HepG2 (cell line): ENCODE measurements around the gene CEBPE. TPM values are rescaled to one million over a fixed set of nuclear protein-coding genes. Genes with fewer than 3 reads are reported as not detected.

Source experiments
- ATAC-seq: fragments of 200-7000 bp; cut with Tn5 transposase; 3 replicates; pipeline ENCODE4 v1.9.1; 2020; ENCODE audit warnings: mild to moderate bottlenecking, moderate library complexity
- BruUV-seq: library from RNA; stranded (reverse); fragments of 400-500 nt; replicated peaks from 2 replicates; lab custom pipeline; 2021; lab: Mats Ljungman, UMichigan
- CTCF ChIA-PET: fragments of 300-600 bp; formaldehyde crosslinking; extraction: SDS; loops from one replicate; lab custom pipeline; 2021; ENCODE audit warnings: low total read pairs, inconsistent platforms, low intra/inter-chr PET ratio; lab: Yijun Ruan, JAX
- POLR2A ChIA-PET: fragments of 350-600 bp; sonication (Branson Sonifier 250); formaldehyde crosslinking; loops from one replicate; lab custom pipeline; 2020; ENCODE audit warnings: antibody characterized with exemption, inconsistent platforms; lab: Yijun Ruan, JAX
- DNase-seq: peaks from one replicate; pipeline ENCODE4 v3.0.0-alpha.2; 2015; ENCODE audit warnings: low spot score
- FAIRE-seq: peaks from 3 replicates; lab custom pipeline; 2011; peaks lifted over from hg19 to GRCh38; lab: Jason Lieb, UNC
- H2AFZ ChIP-seq: one replicate; pipeline ENCODE4 v1.6.1; 2011; ENCODE audit warnings: low read length, inconsistent platforms
- H3K27ac ChIP-seq: fragments of 300-600 bp; 3 replicates; pipeline ENCODE4 v1.8.0; 2011; ENCODE audit warnings: mixed run types, mild to moderate bottlenecking, mixed read lengths, low read length, inconsistent platforms; ENCODE audit not compliant: insufficient read depth; ENCODE audit errors: extremely low read length
- H3K27me3 ChIP-seq, 2 experiments: fragments of 200-600 bp in 1 of 2; 2 replicates in 1 of 2; 3 replicates in 1 of 2; pipeline versions ENCODE4 v1.6.0 to v1.8.0; 2011; ENCODE audit warnings: low read length in 2 of 2, mild to moderate bottlenecking in 2 of 2, moderate library complexity in 2 of 2, inconsistent platforms in 1 of 2; ENCODE audit not compliant: insufficient read depth in 2 of 2, control insufficient read depth in 1 of 2
- H3K36me3 ChIP-seq, 2 experiments: fragments of 200-600 bp in 1 of 2; replicated peaks in 1 of 2; 2 replicates in 1 of 2; 3 replicates in 1 of 2; pipeline versions ENCODE4 v1.5.1 to v1.8.0; 2011; ENCODE audit warnings: low read length in 2 of 2, inconsistent platforms in 1 of 2; ENCODE audit not compliant: insufficient read depth in 2 of 2, control insufficient read depth in 1 of 2
- H3K4me1 ChIP-seq: 2 replicates; pipeline ENCODE4 v1.5.1; 2012; ENCODE audit warnings: low read length, inconsistent platforms; ENCODE audit not compliant: insufficient read depth
- H3K4me2 ChIP-seq: 2 replicates; pipeline ENCODE4 v1.6.0; 2011; ENCODE audit warnings: low read depth, low read length, inconsistent platforms
- H3K4me3 ChIP-seq, 3 experiments: fragments of 200-600 bp in 1 of 3; sonication (generic), shearing (Covaris generic) in 1 of 3; replicated peaks in 1 of 3; 2 replicates each; pipeline ENCODE4 v1.5.1; 2011 to 2016; ENCODE audit warnings: low read length in 3 of 3, inconsistent platforms in 2 of 3, low read depth in 2 of 3, mild to moderate bottlenecking in 2 of 3, control low read depth in 1 of 3, mixed read lengths in 1 of 3; ENCODE audit not compliant: insufficient read depth in 1 of 3
- H3K79me2 ChIP-seq: one replicate; pipeline ENCODE4 v1.6.1; 2011; ENCODE audit warnings: low read length, inconsistent platforms; ENCODE audit not compliant: insufficient read depth
- H3K9ac ChIP-seq: 2 replicates; pipeline ENCODE4 v1.6.0; 2011; ENCODE audit warnings: mild to moderate bottlenecking, low read depth, low read length, inconsistent platforms; ENCODE audit not compliant: insufficient read depth
- H3K9me3 ChIP-seq: 2 replicates; pipeline ENCODE4 v1.5.1; 2012; ENCODE audit warnings: mild to moderate bottlenecking, low read length
- H4K20me1 ChIP-seq: 2 replicates; pipeline ENCODE4 v1.6.0; 2011; ENCODE audit warnings: inconsistent platforms, mild to moderate bottlenecking, low read length, moderate library complexity; ENCODE audit not compliant: insufficient read depth
- CREB1 ChIP-seq, 2 experiments: fragments of 450-650 bp in 1 of 2; IDR thresholded peaks; 2 replicates each; pipeline ENCODE4 v1.6.1; 2016 to 2017; ENCODE audit warnings: control low read depth in 1 of 2, mild to moderate bottlenecking in 1 of 2, missing compliant biosample characterization in 1 of 2, missing genetic modification characterization in 1 of 2
- EHMT2 ChIP-seq: fragments of 200-600 bp; sonication (generic); IDR thresholded peaks from 2 replicates; pipeline ENCODE4 v1.7.0; 2017; ENCODE audit warnings: antibody characterized with exemption, low read depth, low read length, borderline replicate concordance
- GABPA ChIP-seq, 2 experiments: IDR thresholded peaks; 2 replicates each; pipeline ENCODE4 v1.6.1; 2011 to 2016; ENCODE audit warnings: low read depth in 2 of 2, low read length in 1 of 2, missing biosample characterization in 1 of 2, missing genetic modification characterization in 1 of 2
- GFI1 ChIP-seq: sonication (generic); formaldehyde crosslinking; IDR thresholded peaks from 2 replicates; pipeline ENCODE4 v1.5.0; 2020; ENCODE audit warnings: missing genetic modification reagents, mild to moderate bottlenecking, borderline replicate concordance
- HOXA9 ChIP-seq: sonication (generic); formaldehyde crosslinking; IDR thresholded peaks from 2 replicates; pipeline ENCODE4 v1.8.1; 2022; ENCODE audit warnings: missing genetic modification reagents, mild to moderate bottlenecking, moderate library complexity, borderline replicate concordance
- RFX3 ChIP-seq: IDR thresholded peaks from 2 replicates; pipeline ENCODE4 v1.6.1; 2016; ENCODE audit warnings: missing biosample characterization, missing genetic modification reagents
- XRCC5 ChIP-seq: fragments of 200-400 bp; formaldehyde crosslinking; optimal IDR thresholded peaks from 2 replicates; pipeline ENCODE3; 2017; ENCODE audit warnings: mild to moderate bottlenecking, low read length
- ZBTB2 ChIP-seq: sonication (generic); formaldehyde crosslinking; IDR thresholded peaks from 2 replicates; pipeline ENCODE4 v1.8.0; 2022; ENCODE audit warnings: low read depth, missing genetic modification reagents
- ZBTB3 ChIP-seq: sonication (generic); formaldehyde crosslinking; IDR thresholded peaks from 2 replicates; pipeline ENCODE4 v1.4.0; 2020; ENCODE audit warnings: low read depth, mild to moderate bottlenecking, moderate library complexity, missing genetic modification reagents, borderline replicate concordance
- ZNF12 ChIP-seq: sonication (generic); formaldehyde crosslinking; IDR thresholded peaks from 2 replicates; pipeline ENCODE4 v1.5.0; 2020; ENCODE audit warnings: missing genetic modification reagents
- ZNF724P ChIP-seq: sonication (generic); formaldehyde crosslinking; IDR thresholded peaks from 2 replicates; pipeline ENCODE4 v1.8.0; 2022; ENCODE audit warnings: missing genetic modification reagents, borderline replicate concordance
- ZNF776 ChIP-seq: sonication (generic); formaldehyde crosslinking; IDR thresholded peaks from 2 replicates; pipeline ENCODE4 v1.4.0; 2020; ENCODE audit warnings: mild to moderate bottlenecking, missing genetic modification reagents
- WGBS: methylation state at CpG from one replicate; pipeline ENCODE4 v1.1.6; 2017; ENCODE audit warnings: low lambda C conversion rate; 5-methylcytosine and 5-hydroxymethylcytosine counted together
- in situ Hi-C: cut with HindIII; loops from 2 replicates; pipeline ENCODE4 v1.10.0; 2017; ENCODE audit warnings: low pct_unique_long_range_greater_than_20kb; ENCODE audit not compliant: extremely low pct_ligation_motif_present
- intact Hi-C: fragments of 100-400 bp; cut with micrococcal nuclease; formaldehyde crosslinking; loops from one replicate; pipeline ENCODE4 v1.10.0; 2022; ENCODE audit not compliant: unreplicated experiment
- polyA plus RNA-seq, 8 experiments: library from polyadenylated mRNA; depleted of rRNA in 3 of 8; stranded (reverse) in 7 of 8; unstranded in 1 of 8; fragments of >200 nt; fragmentation: Illumina TruSeq in 4 of 8; extraction: Trizol in 4 of 8; gene quantifications; 2 replicates each; pipeline versions ENCODE4 v1.2.1 to v1.2.3, GENCODE V29; 2011 to 2016; ENCODE audit warnings: low read depth in 4 of 8, missing spikeins in 1 of 8, mixed read lengths in 1 of 8; ENCODE audit not compliant: insufficient read depth in 1 of 8
- total RNA-seq, 5 experiments: library from RNA; depleted of rRNA; stranded (reverse); fragments of >200 nt; fragmentation: Illumina TruSeq; extraction: Trizol; gene quantifications; 2 replicates each; pipeline ENCODE4 v1.2.3, GENCODE V29; 2016; ENCODE audit warnings: low read depth in 1 of 5
- TF ChIP-seq, protein P1 (sequence below): sonication (generic); formaldehyde crosslinking; IDR thresholded peaks from 2 replicates; pipeline ENCODE4 v1.5.1; 2020; ENCODE audit warnings: mild to moderate bottlenecking, missing genetic modification reagents, moderate library complexity
- TF ChIP-seq, protein P2 (sequence below): sonication (generic); formaldehyde crosslinking; IDR thresholded peaks from 2 replicates; pipeline ENCODE4 v1.5.0; 2020; ENCODE audit warnings: mild to moderate bottlenecking, missing genetic modification reagents

Gene CEBPE
- total and polyA plus RNA-seq, 2 of the 13 experiments (the other 11 are each of a cell fraction or from before 2014, with no cell fraction given): 0.09 to 0.11 TPM

GRCh38 chr14:23115039-23115731 lies 3.9 kb downstream of the CEBPE start:
- H3K36me3 ChIP-seq: no peaks in the 10 kb centered on the region
- ATAC-seq (no peak; the same call in 2 of the 3 replicates), DNase-seq (peak; percentile 52), FAIRE-seq (no peak)
- no peak overlapping the region for H3K4me3 ChIP-seq
- no peaks in the 10 kb centered on the region for H4K20me1 ChIP-seq
- H2AFZ ChIP-seq: no peak overlapping the region
- ChIA-PET CTCF (interaction anchor here (1.1 to 9.6 kb wide), 2 partner anchors 46 to 70 kb away, joined by 4 to 493 read pairs; partner anchors contain the start of gene SLC7A8), POLR2A (interaction anchor here (0.7 to 0.9 kb wide), 2 partner anchors 20 to 53 kb away, joined by 3 read pairs; partner anchors contain the start of genes ACIN1 and C14orf119)
- in situ Hi-C loops (no loop called here), intact Hi-C loops (no loop called here)
- no peak overlapping the region for H3K27ac ChIP-seq
- H3K9ac ChIP-seq: no peak overlapping the region
- WGBS: 9% methylated on average over 10 of the region's 10 CpGs
- H3K79me2 ChIP-seq: no peaks in the 10 kb centered on the region
- BruUV-seq: no TSS peak
- no peaks in the 10 kb centered on the region for H3K9me3 ChIP-seq
- peaks cover 53 to 98% of the 10 kb centered on the region in 2 experiments for H3K27me3 ChIP-seq
- peaks cover 47% of the 10 kb centered on the region for H3K4me1 ChIP-seq
- no peak overlapping the region for H3K4me2 ChIP-seq
- TF ChIP-seq ZNF12 (CRISPR knock-in tag) (peak; percentile 74), ZNF724P (0 out of 2 replicates have a peak, but pooled peaks have one; percentile 29), ZNF776 (CRISPR knock-in tag) (peak; percentile 27; the same call in 1 of the 2 replicates), GFI1 (CRISPR knock-in tag) (no peak), GABPA (IDR thresholded peaks at IDR 0.05; ENCODE audit: low read depth, low read length) (no peak), GABPA (CRISPR knock-in tag; IDR thresholded peaks at IDR 0.05; ENCODE audit: low read depth) (no peak), ZBTB3 (CRISPR knock-in tag) (no peak), ZBTB2 (CRISPR knock-in tag) (no peak), CREB1 (IDR thresholded peaks at IDR 0.05) (peak; percentile 65), CREB1 (CRISPR knock-in tag; IDR thresholded peaks at IDR 0.05) (no peak), RFX3 (CRISPR knock-in tag) (no peak), XRCC5 (peak; percentile 64), EHMT2 (no peak), HOXA9 (CRISPR knock-in tag) (0 out of 2 replicates have a peak, but pooled peaks have one; percentile 28)
- TF ChIP-seq, protein P1, sequence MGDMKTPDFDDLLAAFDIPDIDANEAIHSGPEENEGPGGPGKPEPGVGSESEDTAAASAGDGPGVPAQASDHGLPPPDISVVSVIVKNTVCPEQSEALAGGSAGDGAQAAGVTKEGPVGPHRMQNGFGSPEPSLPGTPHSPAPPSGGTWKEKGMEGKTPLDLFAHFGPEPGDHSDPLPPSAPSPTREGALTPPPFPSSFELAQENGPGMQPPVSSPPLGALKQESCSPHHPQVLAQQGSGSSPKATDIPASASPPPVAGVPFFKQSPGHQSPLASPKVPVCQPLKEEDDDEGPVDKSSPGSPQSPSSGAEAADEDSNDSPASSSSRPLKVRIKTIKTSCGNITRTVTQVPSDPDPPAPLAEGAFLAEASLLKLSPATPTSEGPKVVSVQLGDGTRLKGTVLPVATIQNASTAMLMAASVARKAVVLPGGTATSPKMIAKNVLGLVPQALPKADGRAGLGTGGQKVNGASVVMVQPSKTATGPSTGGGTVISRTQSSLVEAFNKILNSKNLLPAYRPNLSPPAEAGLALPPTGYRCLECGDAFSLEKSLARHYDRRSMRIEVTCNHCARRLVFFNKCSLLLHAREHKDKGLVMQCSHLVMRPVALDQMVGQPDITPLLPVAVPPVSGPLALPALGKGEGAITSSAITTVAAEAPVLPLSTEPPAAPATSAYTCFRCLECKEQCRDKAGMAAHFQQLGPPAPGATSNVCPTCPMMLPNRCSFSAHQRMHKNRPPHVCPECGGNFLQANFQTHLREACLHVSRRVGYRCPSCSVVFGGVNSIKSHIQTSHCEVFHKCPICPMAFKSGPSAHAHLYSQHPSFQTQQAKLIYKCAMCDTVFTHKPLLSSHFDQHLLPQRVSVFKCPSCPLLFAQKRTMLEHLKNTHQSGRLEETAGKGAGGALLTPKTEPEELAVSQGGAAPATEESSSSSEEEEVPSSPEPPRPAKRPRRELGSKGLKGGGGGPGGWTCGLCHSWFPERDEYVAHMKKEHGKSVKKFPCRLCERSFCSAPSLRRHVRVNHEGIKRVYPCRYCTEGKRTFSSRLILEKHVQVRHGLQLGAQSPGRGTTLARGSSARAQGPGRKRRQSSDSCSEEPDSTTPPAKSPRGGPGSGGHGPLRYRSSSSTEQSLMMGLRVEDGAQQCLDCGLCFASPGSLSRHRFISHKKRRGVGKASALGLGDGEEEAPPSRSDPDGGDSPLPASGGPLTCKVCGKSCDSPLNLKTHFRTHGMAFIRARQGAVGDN (CRISPR knock-in tag): peak; percentile 30; the same call in 1 of the 2 replicates
- TF ChIP-seq, protein P2, sequence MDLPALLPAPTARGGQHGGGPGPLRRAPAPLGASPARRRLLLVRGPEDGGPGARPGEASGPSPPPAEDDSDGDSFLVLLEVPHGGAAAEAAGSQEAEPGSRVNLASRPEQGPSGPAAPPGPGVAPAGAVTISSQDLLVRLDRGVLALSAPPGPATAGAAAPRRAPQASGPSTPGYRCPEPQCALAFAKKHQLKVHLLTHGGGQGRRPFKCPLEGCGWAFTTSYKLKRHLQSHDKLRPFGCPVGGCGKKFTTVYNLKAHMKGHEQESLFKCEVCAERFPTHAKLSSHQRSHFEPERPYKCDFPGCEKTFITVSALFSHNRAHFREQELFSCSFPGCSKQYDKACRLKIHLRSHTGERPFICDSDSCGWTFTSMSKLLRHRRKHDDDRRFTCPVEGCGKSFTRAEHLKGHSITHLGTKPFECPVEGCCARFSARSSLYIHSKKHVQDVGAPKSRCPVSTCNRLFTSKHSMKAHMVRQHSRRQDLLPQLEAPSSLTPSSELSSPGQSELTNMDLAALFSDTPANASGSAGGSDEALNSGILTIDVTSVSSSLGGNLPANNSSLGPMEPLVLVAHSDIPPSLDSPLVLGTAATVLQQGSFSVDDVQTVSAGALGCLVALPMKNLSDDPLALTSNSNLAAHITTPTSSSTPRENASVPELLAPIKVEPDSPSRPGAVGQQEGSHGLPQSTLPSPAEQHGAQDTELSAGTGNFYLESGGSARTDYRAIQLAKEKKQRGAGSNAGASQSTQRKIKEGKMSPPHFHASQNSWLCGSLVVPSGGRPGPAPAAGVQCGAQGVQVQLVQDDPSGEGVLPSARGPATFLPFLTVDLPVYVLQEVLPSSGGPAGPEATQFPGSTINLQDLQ (CRISPR knock-in tag): no peak
